ENCODE measurements around the gene PRRX2. TPM values are rescaled to one million over a fixed set of nuclear protein-coding genes. Genes with fewer than 3 reads are reported as not detected.

The PRRX2 gene
- polyA plus RNA-seq, 2 donors = 1.7 to 3.6 TPM

DNA sequence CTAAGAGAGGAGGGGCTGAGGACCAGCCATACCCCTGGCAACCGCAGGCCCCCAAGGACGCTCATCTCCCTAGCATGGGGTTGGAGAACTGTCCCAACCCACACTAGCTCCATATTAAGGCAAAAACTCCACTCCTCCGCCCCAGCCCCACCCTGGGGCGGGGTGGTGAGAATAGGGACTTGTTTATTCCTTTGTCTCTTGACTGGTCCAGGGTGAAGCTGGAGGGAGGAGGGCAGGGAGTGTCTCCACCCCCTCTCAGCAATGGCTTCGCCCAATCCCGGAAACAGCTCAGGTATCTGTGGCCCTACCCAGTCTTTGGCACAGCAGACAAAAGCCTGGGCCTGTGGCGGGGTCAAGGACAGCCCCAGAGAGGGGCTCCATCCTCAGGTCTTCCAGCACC, 16.9 kb downstream of the PRRX2 start:
- no peaks in the 10 kb centered on the region for H3K27me3 ChIP-seq (ENCODE audit: control insufficient read depth in 1 of 2, insufficient read depth in 2 of 2, low read length in 2 of 2)
- H3K9me3 ChIP-seq (ENCODE audit: control insufficient read depth in 2 of 2, insufficient read depth in 1 of 2, low read depth in 1 of 2, low read length in 1 of 2) = peaks cover 0 to 2% of the 10 kb centered on the region in 2 donors
- no peaks in the 10 kb centered on the region for H3K36me3 ChIP-seq (ENCODE audit: control insufficient read depth in 2 of 2, insufficient read depth in 2 of 2, low read length in 1 of 2)
- H3K4me1 ChIP-seq (ENCODE audit: control insufficient read depth in 2 of 2, insufficient read depth in 2 of 2, low read length in 1 of 2) = peaks cover 3 to 15% of the 10 kb centered on the region in 2 donors
- 69 to 75% methylated on average over 7 of the region's 7 CpGs for WGBS, 2 donors
- no peak overlapping the region for H3K27ac ChIP-seq (ENCODE audit: low read depth in 2 of 2, low read length in 1 of 2)
- H3K4me3 ChIP-seq (ENCODE audit: low read depth in 1 of 2, low read length in 2 of 2) = no peak overlapping the region

DNA sequence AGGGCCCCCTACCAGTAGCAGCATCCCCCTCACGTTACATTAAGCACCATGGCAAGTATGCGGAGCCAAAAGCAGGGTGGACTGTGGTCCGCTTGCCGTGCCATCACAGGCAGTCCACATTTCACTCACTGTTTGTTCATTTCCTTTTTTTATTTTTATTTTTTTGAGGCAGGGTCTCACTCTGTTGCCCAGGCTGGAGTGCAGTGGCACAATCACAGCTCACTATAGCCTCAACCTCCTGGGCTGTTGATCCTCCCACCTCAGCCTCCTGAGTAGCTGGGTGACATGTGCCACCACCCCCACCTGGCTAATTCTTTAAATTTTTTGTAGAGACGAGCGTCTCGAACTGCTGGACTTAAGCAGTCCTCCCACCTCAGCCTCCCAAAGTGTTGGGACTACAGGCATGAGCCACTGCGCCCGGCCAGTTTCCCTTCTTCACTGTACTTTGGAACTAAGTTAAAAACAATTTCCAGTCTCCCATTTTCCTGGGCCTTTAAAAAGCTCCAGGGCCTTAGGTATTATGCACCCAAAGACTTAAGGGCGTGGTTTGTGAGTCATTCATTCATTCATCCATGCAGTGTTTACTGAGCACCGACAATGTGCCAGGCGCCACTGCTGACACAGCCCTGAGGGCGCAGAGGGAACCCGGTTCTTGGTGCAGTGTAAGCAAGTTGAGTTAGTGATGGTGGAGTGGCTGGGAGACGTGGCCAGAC, 19.9 kb downstream of the PRRX2 start:
- Histone ChIP-seq H3K4me3 (ENCODE audit: low read depth in 1 of 2, low read length in 2 of 2) (no peak overlapping the region), H3K36me3 (ENCODE audit: control insufficient read depth in 2 of 2, insufficient read depth in 2 of 2, low read length in 1 of 2) (no peaks in the 10 kb centered on the region), H3K9me3 (ENCODE audit: control insufficient read depth in 2 of 2, insufficient read depth in 1 of 2, low read depth in 1 of 2, low read length in 1 of 2) (peaks cover 0 to 2% of the 10 kb centered on the region in 2 donors), H3K27ac (ENCODE audit: low read depth in 2 of 2, low read length in 1 of 2) (peak overlapping the region; percentile 44 to 59), H3K4me1 (ENCODE audit: control insufficient read depth in 2 of 2, insufficient read depth in 2 of 2, low read length in 1 of 2) (peaks cover 3 to 21% of the 10 kb centered on the region in 2 donors), H3K27me3 (ENCODE audit: control insufficient read depth in 1 of 2, insufficient read depth in 2 of 2, low read length in 2 of 2) (no peaks in the 10 kb centered on the region)
- WGBS, 2 donors = 56 to 61% methylated on average over 15 of the region's 15 CpGs

DNA sequence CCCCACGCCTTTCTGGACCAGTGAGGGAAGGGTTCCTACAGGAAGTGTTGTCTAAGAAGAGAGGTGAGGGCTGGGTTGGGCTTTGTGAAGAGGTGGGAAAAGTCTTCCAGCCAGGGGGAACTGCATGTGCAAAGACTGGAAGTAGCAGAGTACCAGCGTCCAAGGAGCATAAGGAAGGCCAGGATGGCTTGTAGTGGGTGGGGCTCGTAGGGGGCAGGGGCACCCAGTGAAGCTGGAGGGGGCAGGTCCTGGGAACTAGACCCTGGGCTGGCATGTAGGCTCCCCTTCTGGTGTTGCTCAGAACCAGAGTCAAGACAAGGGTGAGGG, 20.4 kb downstream of the PRRX2 start:
- peaks cover 0 to 2% of the 10 kb centered on the region in 2 donors for H3K9me3 ChIP-seq (ENCODE audit: control insufficient read depth in 2 of 2, insufficient read depth in 1 of 2, low read depth in 1 of 2, low read length in 1 of 2)
- 43 to 58% methylated on average over 3 of the region's 3 CpGs for WGBS, 2 donors
- no peaks in the 10 kb centered on the region for H3K36me3 ChIP-seq (ENCODE audit: control insufficient read depth in 2 of 2, insufficient read depth in 2 of 2, low read length in 1 of 2)
- H3K27ac ChIP-seq (ENCODE audit: low read depth in 2 of 2, low read length in 1 of 2) = peak overlapping the region in 1 of 2 donors; percentile 51
- H3K4me1 ChIP-seq (ENCODE audit: control insufficient read depth in 2 of 2, insufficient read depth in 2 of 2, low read length in 1 of 2) = peaks cover 3 to 21% of the 10 kb centered on the region in 2 donors
- no peak overlapping the region for H3K4me3 ChIP-seq (ENCODE audit: low read depth in 1 of 2, low read length in 2 of 2)
- no peaks in the 10 kb centered on the region for H3K27me3 ChIP-seq (ENCODE audit: control insufficient read depth in 1 of 2, insufficient read depth in 2 of 2, low read length in 2 of 2)

DNA sequence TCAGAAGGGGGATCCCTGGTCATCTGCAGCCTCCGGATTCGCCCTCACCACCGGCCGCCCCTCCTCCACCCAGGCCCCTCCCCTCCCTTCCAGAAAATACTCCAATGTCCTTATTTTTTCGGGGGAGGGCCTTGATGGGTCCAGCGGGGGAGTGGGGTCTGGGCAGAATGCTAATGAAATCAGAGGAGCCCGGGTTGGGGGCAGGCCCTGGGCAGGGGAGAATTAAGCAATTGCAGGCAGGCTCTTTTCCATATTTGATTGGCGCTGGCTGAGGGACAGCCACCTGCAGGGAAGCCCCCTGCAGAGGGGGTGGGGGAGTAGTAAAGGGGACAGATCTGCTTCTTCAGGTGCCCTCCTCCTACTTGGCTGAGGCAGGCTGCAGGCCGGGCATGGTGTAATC, 21.3 kb downstream of the PRRX2 start:
- WGBS, 2 donors = 68 to 69% methylated on average over 9 of the region's 9 CpGs

DNA sequence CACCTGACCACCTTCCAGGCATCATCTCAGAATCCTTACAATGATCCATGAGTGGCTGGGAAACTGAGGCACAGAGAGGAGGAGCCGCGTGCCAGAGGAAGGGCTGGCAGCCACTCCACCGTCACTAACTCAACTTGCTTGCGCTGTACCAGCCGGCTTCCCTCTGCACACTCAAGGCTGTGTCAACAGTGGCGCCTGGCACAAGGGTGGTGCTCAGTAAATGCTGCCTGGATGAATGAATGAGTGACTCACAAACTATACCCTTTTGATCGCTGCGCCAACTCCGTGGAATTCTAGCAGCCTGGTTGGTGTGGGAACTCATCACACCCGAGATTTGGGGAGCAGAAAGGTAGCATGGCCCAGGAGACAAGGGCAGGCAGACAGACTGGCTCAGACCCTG, 21.9 kb downstream of the PRRX2 start:
- Histone ChIP-seq H3K36me3 (ENCODE audit: control insufficient read depth in 2 of 2, insufficient read depth in 2 of 2, low read length in 1 of 2) (no peaks in the 10 kb centered on the region), H3K27ac (ENCODE audit: low read depth in 2 of 2, low read length in 1 of 2) (no peak overlapping the region), H3K27me3 (ENCODE audit: control insufficient read depth in 1 of 2, insufficient read depth in 2 of 2, low read length in 2 of 2) (no peaks in the 10 kb centered on the region), H3K9me3 (ENCODE audit: control insufficient read depth in 2 of 2, insufficient read depth in 1 of 2, low read depth in 1 of 2, low read length in 1 of 2) (peaks cover 0 to 2% of the 10 kb centered on the region in 2 donors), H3K4me3 (ENCODE audit: low read depth in 1 of 2, low read length in 2 of 2) (no peak overlapping the region), H3K4me1 (ENCODE audit: control insufficient read depth in 2 of 2, insufficient read depth in 2 of 2, low read length in 1 of 2) (peaks cover 3 to 18% of the 10 kb centered on the region in 2 donors)
- 57 to 58% methylated on average over 10 of the region's 10 CpGs for WGBS, 2 donors

More for the DNA sequence above, 21.3 kb downstream of the PRRX2 start:
- no peaks in the 10 kb centered on the region for H3K36me3 ChIP-seq (ENCODE audit: control insufficient read depth in 2 of 2, insufficient read depth in 2 of 2, low read length in 1 of 2)
- peaks cover 0 to 2% of the 10 kb centered on the region in 2 donors for H3K9me3 ChIP-seq (ENCODE audit: control insufficient read depth in 2 of 2, insufficient read depth in 1 of 2, low read depth in 1 of 2, low read length in 1 of 2)
- H3K4me3 ChIP-seq (ENCODE audit: low read depth in 1 of 2, low read length in 2 of 2) = no peak overlapping the region
- peaks cover 3 to 20% of the 10 kb centered on the region in 2 donors for H3K4me1 ChIP-seq (ENCODE audit: control insufficient read depth in 2 of 2, insufficient read depth in 2 of 2, low read length in 1 of 2)
- no peak overlapping the region for H3K27ac ChIP-seq (ENCODE audit: low read depth in 2 of 2, low read length in 1 of 2)
- no peaks in the 10 kb centered on the region for H3K27me3 ChIP-seq (ENCODE audit: control insufficient read depth in 1 of 2, insufficient read depth in 2 of 2, low read length in 2 of 2)

DNA sequence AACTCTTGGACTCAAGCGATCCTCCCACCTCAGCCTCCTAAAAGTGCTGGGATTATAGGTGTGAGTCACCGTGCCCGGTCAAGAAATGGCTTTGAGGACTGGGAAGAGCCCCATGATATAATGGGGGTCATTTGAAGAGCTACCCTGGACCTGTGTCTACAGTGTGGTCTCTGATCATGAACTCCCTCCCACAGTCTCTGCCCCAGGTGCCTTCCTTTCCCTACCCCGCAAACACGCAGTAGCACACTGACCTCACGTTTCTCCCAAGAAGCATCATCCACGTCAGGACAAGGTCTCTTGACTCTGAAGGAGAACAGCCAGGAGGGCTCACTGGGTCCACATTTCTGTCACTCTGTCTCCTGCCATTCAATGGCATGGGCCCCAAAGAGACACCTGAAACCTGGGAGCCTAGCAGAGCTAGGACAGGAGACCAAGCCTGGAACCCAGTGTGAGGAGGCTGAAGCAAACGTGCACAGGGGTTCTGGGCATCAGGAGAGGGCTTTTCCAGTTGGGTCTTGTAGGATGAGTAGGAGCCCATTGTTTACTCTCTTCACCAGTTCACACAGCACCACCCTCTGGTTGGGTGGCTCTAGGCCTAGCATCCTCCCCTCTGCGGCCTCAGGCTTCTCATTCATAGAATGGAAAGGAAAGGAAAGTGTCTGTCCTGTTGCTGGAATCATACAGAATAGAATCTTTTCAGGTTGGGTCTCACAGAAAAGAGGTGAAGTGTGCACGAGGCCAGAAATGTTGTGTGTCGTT, 23.0 kb downstream of the PRRX2 start:
- WGBS, 2 donors = 87 to 91% methylated on average over 11 of the region's 11 CpGs
- Histone ChIP-seq H3K27ac (ENCODE audit: low read depth in 2 of 2, low read length in 1 of 2) (no peak overlapping the region), H3K4me3 (ENCODE audit: low read depth in 1 of 2, low read length in 2 of 2) (no peak overlapping the region), H3K9me3 (ENCODE audit: control insufficient read depth in 2 of 2, insufficient read depth in 1 of 2, low read depth in 1 of 2, low read length in 1 of 2) (peaks cover 0 to 2% of the 10 kb centered on the region in 2 donors), H3K4me1 (ENCODE audit: control insufficient read depth in 2 of 2, insufficient read depth in 2 of 2, low read length in 1 of 2) (peaks cover 3 to 18% of the 10 kb centered on the region in 2 donors), H3K36me3 (ENCODE audit: control insufficient read depth in 2 of 2, insufficient read depth in 2 of 2, low read length in 1 of 2) (no peaks in the 10 kb centered on the region), H3K27me3 (ENCODE audit: control insufficient read depth in 1 of 2, insufficient read depth in 2 of 2, low read length in 2 of 2) (no peaks in the 10 kb centered on the region)

DNA sequence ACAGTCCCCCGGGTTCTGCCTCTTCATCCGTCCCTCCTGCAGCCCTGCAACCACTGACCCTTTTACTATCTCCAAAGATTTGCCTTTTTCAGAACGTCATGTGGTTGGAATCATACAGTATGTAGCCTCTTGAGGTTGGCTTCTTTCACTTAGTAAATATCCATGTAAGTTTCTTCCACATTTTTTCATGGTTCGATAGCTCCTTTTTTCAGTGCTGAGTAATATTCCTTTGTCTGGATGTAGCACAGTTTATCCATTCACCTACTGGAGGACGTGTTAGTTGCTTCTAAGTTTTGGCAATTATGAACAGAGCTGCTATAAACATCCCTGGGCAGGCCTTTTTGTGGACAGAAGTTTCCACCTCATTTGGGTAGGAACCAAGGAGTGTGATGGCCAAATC, 27.1 kb downstream of the PRRX2 start:
- no peaks in the 10 kb centered on the region for H3K27me3 ChIP-seq (ENCODE audit: control insufficient read depth in 1 of 2, insufficient read depth in 2 of 2, low read length in 2 of 2)
- peaks cover 0 to 6% of the 10 kb centered on the region in 2 donors for H3K4me1 ChIP-seq (ENCODE audit: control insufficient read depth in 2 of 2, insufficient read depth in 2 of 2, low read length in 1 of 2)
- no peaks in the 10 kb centered on the region for H3K9me3 ChIP-seq (ENCODE audit: control insufficient read depth in 2 of 2, insufficient read depth in 1 of 2, low read depth in 1 of 2, low read length in 1 of 2)
- no peak overlapping the region for H3K27ac ChIP-seq (ENCODE audit: low read depth in 2 of 2, low read length in 1 of 2)
- no peak overlapping the region for H3K4me3 ChIP-seq (ENCODE audit: low read depth in 1 of 2, low read length in 2 of 2)
- H3K36me3 ChIP-seq (ENCODE audit: control insufficient read depth in 2 of 2, insufficient read depth in 2 of 2, low read length in 1 of 2) = no peaks in the 10 kb centered on the region
- 80 to 83% methylated on average over 5 of the region's 5 CpGs for WGBS, 2 donors

DNA sequence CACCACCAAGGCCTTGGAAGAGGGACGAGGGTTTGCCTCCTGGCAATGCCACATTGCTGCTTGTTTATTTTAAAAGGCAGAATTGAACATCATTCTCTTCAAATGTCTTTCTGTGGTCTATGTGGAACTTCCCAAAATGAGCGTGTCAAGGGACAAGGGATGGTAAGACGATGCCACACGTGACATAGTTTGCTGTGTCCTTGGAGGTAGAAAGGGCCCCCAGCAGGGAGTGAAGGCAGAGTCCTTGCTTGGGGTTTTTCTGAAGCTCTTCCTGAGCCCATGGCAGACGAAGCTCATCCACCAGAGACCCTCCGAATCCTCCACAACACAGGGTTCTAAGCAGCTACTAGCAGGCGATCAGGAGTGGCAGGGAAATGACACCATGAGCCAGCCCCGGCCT, 28.3 kb downstream of the PRRX2 start:
- no peak overlapping the region for H3K4me3 ChIP-seq (ENCODE audit: low read depth in 1 of 2, low read length in 2 of 2)
- WGBS, 2 donors = 72 to 85% methylated on average over 8 of the region's 8 CpGs
- H3K36me3 ChIP-seq (ENCODE audit: control insufficient read depth in 2 of 2, insufficient read depth in 2 of 2, low read length in 1 of 2) = no peaks in the 10 kb centered on the region
- no peaks in the 10 kb centered on the region for H3K9me3 ChIP-seq (ENCODE audit: control insufficient read depth in 2 of 2, insufficient read depth in 1 of 2, low read depth in 1 of 2, low read length in 1 of 2)
- H3K27me3 ChIP-seq (ENCODE audit: control insufficient read depth in 1 of 2, insufficient read depth in 2 of 2, low read length in 2 of 2) = no peaks in the 10 kb centered on the region
- peaks cover 0 to 2% of the 10 kb centered on the region in 2 donors for H3K4me1 ChIP-seq (ENCODE audit: control insufficient read depth in 2 of 2, insufficient read depth in 2 of 2, low read length in 1 of 2)
- H3K27ac ChIP-seq (ENCODE audit: low read depth in 2 of 2, low read length in 1 of 2) = no peak overlapping the region

DNA sequence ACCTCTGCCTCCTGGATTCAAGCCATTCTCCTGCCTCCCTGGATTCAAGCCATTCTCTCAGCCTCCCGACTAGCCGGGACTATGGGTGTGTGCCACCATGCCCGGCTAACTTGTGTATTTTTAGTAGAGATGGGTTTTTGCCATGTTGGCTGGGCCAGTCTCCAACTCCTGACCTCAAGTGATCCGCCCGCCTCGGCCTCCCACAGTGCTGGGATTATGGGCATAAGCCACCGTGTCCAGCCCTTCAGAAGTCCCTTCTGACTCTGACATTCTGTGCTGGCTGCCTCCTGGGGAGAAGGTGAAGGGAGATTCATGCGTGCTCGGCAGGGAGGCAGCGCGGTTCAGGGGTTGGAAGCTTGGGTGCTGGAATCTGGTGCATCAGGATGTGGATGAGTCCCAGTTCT, 28.8 kb downstream of the PRRX2 start:
- no peak overlapping the region for H3K27ac ChIP-seq (ENCODE audit: low read depth in 2 of 2, low read length in 1 of 2)
- H3K4me1 ChIP-seq (ENCODE audit: control insufficient read depth in 2 of 2, insufficient read depth in 2 of 2, low read length in 1 of 2) = peaks cover 0 to 2% of the 10 kb centered on the region in 2 donors
- H3K4me3 ChIP-seq (ENCODE audit: low read depth in 1 of 2, low read length in 2 of 2) = no peak overlapping the region
- WGBS, 2 donors = 47 to 48% methylated on average over 11 of the region's 11 CpGs
- no peaks in the 10 kb centered on the region for H3K9me3 ChIP-seq (ENCODE audit: control insufficient read depth in 2 of 2, insufficient read depth in 1 of 2, low read depth in 1 of 2, low read length in 1 of 2)
- no peaks in the 10 kb centered on the region for H3K27me3 ChIP-seq (ENCODE audit: control insufficient read depth in 1 of 2, insufficient read depth in 2 of 2, low read length in 2 of 2)
- H3K36me3 ChIP-seq (ENCODE audit: control insufficient read depth in 2 of 2, insufficient read depth in 2 of 2, low read length in 1 of 2) = no peaks in the 10 kb centered on the region

Data from esophagus (tissue), 2 donors.